Adipose tissue (tissue), 3 donors: ENCODE measurements around the gene ADH5. TPM values are rescaled to one million over a fixed set of nuclear protein-coding genes. Genes with fewer than 3 reads are reported as not detected.
"Not testable (repeated sequence)": the region's sequence is repeated elsewhere in the genome, so short reads cannot be mapped to it uniquely, and the experiment has no call there.

Experiments
- H3K27ac ChIP-seq: one replicate; pipeline ENCODE4 v1.5.1; 2013; ENCODE audit warnings: low read depth, low read length
- WGBS, 3 donors: extraction: QIAGEN DNeasy Blood & Tissue Kit; methylation state at CpG; one replicate each; pipeline ENCODE4 v1.1.7; 2013; 5-methylcytosine and 5-hydroxymethylcytosine counted together
- polyA plus RNA-seq, 3 donors: library from polyadenylated mRNA; stranded (reverse); fragments of 200-250 nt; gene quantifications; one replicate each; pipeline ENCODE4 v1.2.3, GENCODE V29; 2013
- donor health status: healthy with polysubstance abuse.
- donor health status: Bipolar disorder and iron deficiency.
- donor health status: healthy.

The ADH5 gene
- polyA plus RNA-seq, 3 donors, result 46.7 to 198 (median 170) TPM

- no peak overlapping the region for H3K27ac ChIP-seq
- WGBS, 3 donors, result 36 to 64% (median 50%) methylated on average over 2 of the region's 2 CpGs
Observed at GRCh38 chr4:99091216-99091575, 2.6 kb upstream of the ADH5 start.

DNA sequence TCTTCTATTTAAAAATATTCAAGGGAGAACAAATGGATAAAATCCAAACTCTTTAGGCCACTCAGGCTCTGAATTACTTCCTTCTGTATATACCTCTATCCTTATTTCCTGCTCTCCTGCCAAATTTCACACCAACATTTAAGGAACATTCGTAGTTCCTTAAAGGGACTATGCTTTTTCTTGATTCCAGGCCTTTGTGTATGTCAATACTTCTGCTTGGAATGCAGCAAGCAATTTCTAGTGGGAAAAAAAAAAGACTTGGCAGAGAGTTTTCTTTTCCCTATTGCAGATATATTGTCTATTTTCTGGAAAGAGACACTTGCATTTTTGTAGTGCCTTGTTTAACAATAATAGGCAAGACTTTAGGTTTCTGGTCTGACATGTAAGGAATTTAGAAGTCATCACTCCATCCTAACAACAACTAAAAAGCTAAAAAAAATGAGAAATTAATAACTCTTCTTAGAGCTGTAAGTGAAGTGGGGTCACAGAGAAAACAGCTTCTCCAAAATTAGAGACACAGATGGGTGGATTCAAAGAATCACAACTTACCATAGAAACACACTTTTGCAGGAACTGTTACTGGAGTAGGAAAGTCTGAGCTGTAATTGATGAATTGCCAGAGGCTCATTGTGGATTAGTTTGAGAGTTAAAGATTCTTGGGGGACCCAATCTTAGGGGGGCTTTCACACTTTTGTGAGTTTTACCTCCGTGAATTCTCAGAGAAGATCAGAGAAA is 2.1 kb upstream of the ADH5 start:
- WGBS, 3 donors, result 55 to 84% (median 67%) methylated on average over 2 of the region's 2 CpGs
- no peak overlapping the region for H3K27ac ChIP-seq

GRCh38 chr4:99088023-99088449 is 552 bp downstream of the ADH5 start:
- no peak overlapping the region for H3K27ac ChIP-seq
- 3 to 5% (median 4%) methylated on average over 15 of the region's 15 CpGs for WGBS, 3 donors

DNA sequence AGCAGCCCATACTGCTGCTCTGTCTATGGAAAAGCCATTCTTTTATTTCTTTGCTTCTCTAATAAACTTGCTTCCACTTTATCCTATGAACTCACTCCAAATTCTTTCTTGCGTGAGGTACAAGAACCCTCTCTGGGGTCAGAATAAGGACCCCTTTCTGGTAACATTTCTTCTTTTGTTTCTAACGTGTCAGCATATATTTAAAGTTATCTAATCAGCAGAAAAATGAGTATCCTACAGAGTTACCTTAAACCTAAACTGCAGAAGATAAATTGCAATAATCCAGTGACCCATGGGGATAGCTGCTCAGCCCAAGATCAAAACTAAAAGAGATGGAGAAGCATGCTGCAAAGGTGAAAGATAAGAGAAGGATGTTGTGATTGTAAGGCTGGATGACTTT is 4.0 kb downstream of the ADH5 start:
- WGBS, 3 donors, result 90 to 94% (median 90%) methylated on average over 2 of the region's 2 CpGs
- H3K27ac ChIP-seq, result no peak overlapping the region

- H3K27ac ChIP-seq, result no peak overlapping the region
- 79 to 97% (median 92%) methylated on average over 5 of the region's 5 CpGs for WGBS, 3 donors
Observed at GRCh38 chr4:99082192-99082591, 6.4 kb downstream of the ADH5 start.

DNA sequence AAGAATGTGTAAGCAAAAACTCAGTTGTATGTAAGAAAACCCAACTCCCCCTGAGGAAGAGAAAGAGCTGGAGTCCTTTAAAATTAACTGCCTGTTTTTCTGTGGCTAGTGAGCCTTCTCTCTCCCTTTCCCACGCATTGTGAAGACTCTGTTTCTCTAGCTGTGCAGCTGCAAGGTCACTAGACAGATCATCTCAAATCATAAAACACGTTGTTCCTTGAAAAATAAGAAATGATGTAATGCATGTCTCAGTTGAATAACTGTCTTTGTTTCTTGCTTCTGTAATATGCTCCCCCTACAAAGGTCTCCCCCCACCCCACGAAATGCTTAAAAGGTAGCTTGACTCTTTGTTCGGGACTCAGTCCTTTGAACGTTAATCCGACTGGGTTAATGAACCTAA is 7.7 kb downstream of the ADH5 start:
- not testable (repeated sequence) for H3K27ac ChIP-seq
- WGBS, 3 donors, result 63 to 84% (median 70%) methylated on average over 6 of the region's 6 CpGs

DNA sequence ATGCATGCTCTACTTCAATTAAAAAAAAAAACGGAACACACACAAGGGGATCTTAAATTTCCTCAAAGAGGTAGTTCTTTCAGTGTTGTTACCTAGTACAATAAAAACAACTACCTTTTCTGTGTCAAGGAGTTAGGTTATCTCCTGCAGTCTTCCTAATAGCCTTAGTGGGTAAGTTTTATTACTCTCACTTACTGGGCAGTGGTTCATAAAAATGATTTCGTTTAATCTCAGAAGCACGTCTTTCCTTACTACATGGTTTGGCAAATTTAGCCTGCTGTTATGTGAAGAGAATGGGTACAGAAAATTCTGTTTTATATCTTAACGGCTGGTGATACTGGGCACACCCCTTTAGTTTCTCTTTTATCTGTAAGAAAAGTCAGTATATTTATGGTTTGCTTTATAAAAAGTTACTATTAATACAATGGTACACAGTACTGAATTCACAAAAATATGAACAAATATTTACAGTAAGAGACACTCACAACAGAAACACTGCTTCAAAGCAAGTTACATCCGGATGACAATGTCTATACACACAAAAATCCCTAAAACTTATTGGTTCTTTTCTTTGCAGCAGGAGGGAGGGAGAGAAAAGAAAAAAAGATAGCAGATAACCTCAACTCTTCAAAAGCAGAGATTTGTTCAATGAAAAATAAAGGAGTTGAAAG is 8.8 kb downstream of the ADH5 start:
- H3K27ac ChIP-seq, result no peak overlapping the region
- WGBS, 3 donors, result 63 to 85% (median 78%) methylated on average over 5 of the region's 5 CpGs

DNA sequence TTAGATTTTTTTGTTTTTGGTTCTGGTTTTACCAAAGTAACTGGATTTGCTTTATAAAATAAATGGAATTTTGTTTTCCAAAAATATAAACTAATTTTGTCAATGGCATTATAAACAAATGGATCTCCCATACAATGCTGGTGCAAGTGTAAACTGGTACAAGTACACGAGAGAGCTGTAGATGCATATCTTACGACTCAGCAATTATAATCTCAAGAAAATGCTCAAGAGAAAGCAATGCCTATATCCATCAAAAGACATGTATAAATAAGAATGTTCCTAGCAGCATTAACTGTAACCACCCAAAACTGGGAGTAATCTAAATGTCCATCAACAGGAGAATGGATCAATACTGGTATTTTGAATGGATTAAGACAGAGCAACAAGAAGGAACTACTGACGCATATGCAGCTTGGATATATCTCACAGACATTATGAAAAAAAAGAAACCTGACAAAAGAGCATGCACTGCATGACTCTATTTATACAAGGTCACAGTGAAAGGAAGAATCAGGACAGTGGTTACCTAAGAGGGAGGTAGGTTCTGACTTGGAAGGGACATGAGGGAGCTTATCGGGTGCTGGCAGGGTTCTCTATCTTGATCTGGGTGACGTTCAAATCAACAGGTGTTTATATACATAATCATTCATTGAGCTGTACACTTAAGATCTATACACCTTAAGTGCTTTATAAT is 9.5 kb downstream of the ADH5 start:
- WGBS, 3 donors, result 59 to 87% (median 82%) methylated on average over 5 of the region's 5 CpGs
- H3K27ac ChIP-seq, result no peak overlapping the region

GRCh38 chr4:99078336-99078735 is 10.3 kb downstream of the ADH5 start:
- H3K27ac ChIP-seq, result no peak overlapping the region
- WGBS, 3 donors, result 82 to 91% (median 90%) methylated on average over 5 of the region's 5 CpGs

DNA sequence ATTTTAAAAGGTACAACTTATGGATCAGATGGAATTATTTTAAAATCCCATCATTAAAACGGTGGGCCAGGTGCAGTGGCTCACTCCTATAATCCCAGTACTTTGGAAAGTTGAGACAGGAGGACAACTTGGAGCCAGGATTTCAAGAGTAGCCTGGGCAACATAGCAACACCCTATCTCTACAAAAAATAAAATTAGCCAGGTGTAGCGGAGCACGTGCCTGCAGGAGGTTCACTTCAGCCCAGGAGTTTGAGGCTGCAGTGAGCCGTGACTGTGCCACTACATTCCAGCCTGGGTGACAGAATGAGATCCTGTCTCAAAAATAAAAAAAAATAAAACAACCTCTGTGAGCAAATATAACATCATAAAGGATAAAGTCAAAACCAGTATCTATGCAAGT is 11.4 kb downstream of the ADH5 start:
- H3K27ac ChIP-seq, result no peak overlapping the region
- WGBS, 3 donors, result 88 to 94% (median 90%) methylated on average over 4 of the region's 4 CpGs

DNA sequence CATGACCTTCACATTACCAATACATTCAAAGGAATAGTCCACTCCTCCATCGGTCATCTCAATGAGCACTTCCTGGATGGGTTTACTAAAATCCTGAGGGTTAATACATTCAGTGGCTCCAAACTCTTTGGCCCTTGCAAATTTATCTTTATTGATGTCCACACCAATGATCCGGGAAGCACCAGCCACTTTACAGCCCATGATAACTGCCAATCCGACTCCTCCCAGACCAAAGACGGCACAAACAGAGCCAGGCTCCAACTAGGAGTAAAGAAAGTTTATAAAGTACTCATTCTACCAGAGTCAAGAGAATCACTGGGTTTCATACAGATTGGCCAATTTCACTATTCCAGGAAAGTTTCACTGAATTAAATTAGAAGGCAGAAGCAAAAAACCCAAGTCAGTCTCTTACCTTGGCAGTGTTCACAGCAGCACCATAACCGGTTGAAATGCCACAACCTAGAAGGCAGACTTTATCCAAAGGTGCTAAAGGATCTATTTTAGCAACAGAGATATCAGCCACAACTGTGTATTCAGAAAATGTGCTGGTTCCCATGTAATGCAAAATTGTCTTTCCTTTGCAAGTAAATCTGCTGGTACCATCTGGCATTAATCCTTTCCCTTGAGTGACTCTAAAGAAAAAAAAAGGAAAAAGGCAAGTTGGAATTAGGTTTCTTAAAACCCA is 12.2 kb downstream of the ADH5 start:
- 93 to 96% (median 94%) methylated on average over 5 of the region's 5 CpGs for WGBS, 3 donors
- H3K27ac ChIP-seq, result no peak overlapping the region

- H3K27ac ChIP-seq, result no peak overlapping the region
- WGBS, 3 donors, result 76 to 97% (median 90%) methylated on average over 7 of the region's 7 CpGs
Observed at GRCh38 chr4:99074816-99075215, 13.8 kb downstream of the ADH5 start.

- H3K27ac ChIP-seq, result no peak overlapping the region
- WGBS, 3 donors, result 88 to 90% (median 89%) methylated on average over 5 of the region's 5 CpGs
Observed at GRCh38 chr4:99071159-99071558, 17.4 kb downstream of the ADH5 start.

DNA sequence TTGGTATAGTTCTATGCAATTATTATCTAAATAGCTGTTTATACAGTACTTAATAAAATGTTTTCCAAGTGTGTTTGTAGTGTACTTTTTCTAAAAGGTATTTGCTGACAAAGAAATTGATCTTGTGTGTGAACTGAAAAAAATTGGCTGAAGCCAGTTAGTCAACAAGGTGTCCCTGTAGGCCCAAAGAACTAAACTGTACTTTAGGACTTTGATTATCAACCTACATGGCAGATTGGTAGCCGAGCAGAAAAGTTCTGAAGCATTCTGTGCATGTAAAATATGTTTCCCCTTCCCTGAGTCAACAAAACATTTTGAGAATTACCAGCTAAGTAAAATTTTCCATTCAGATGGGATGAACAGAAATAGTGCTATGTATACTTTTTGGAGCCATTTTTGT is 21.0 kb downstream of the ADH5 start:
- no peak overlapping the region for H3K27ac ChIP-seq
- 46 to 90% (median 83%) methylated on average over 1 of the region's 1 CpG for WGBS, 3 donors

- WGBS, 3 donors, result 92 to 94% (median 93%) methylated on average over 1 to 2 of the region's 2 CpGs
- H3K27ac ChIP-seq, result not testable (repeated sequence)
Observed at GRCh38 chr4:99065521-99065920, 23.1 kb downstream of the ADH5 start.

- WGBS, 3 donors, result 59 to 75% (median 66%) methylated on average over 4 of the region's 4 CpGs
Observed at GRCh38 chr4:99062120-99062519, 26.5 kb downstream of the ADH5 start.

GRCh38 chr4:99061048-99061700 is 27.4 kb downstream of the ADH5 start:
- WGBS, 3 donors, result 94 to 96% (median 95%) methylated on average over 8 of the region's 8 CpGs
- no peak overlapping the region for H3K27ac ChIP-seq

More at GRCh38 chr4:99062120-99062519, 26.5 kb downstream of the ADH5 start:
- H3K27ac ChIP-seq, result no peak overlapping the region

DNA sequence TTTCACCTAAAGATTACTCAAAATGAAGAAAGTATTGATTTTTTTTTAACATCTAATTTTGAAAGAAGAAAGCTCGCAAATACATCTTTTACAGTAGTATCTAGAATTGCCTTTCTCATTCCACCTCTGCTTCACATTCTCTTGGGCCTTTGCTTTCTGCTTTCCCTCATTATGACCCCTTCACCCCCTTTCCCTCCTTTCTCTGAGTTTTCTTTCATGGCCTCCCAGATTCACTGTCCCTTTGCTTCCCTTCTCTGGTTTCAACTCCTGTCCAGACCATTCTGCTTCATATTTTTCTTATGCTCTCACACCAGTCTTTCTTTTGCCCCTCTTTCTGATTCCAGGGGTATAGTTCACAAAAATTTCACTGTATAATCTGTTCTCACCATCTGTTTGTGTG is 29.0 kb downstream of the ADH5 start:
- H3K27ac ChIP-seq, result no peak overlapping the region

More for the DNA sequence above, 29.0 kb downstream of the ADH5 start:
- 96% methylated on average over 1 of the region's 1 CpG for WGBS, 3 donors
